ENCODE measurements around the gene CEP20. TPM values are rescaled to one million over a fixed set of nuclear protein-coding genes. Genes with fewer than 3 reads are reported as not detected.

The CEP20 gene
- polyA plus RNA-seq, 2 of the 4 experiments (the other 2 are of a cell fraction) = 58.7 to 97.5 TPM

DNA sequence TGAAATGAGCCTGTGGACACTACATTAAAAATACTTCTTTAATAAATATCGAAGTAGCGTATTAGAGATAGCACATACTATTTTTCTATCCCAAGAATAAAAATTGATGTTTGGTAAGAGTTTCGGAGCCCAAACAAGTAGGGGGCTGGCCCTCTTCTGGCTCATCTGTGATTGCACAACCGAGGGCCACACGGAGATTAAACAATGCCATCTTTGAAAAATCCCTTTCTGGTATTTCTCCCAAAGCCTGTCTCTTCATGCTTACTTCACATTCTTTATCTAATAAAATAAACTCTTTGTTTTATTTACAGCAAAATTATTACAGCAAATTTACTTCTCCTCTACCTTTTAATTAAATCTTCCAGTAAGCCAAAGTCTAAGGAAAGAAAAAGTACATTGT is 22.0 kb downstream of the CEP20 start:
- no peaks in the 10 kb centered on the region for H3K9me3 ChIP-seq
- CTCF ChIA-PET = interaction anchor here (0.6 to 5.1 kb wide), 2 partner anchors 8 to 19 kb away, joined by 3 to 21 read pairs; no protein-coding TSS in a partner anchor
- DNase-seq (ENCODE audit: low read depth in 1 of 2, low spot score in 1 of 2) (no peak), FAIRE-seq (no peak), ATAC-seq (no peak)
- TF ChIP-seq MAZ (IDR thresholded peaks at IDR 0.05; ENCODE audit: borderline replicate concordance, low read depth, low read length) = no peak
- TF ChIP-seq CEBPB (IDR thresholded peaks at IDR 0.05) = peak in 1 of 2 experiments; percentile 68; a peak in 3 of 4 replicates
- H3K4me2 ChIP-seq = no peak overlapping the region
- no peaks in the 10 kb centered on the region for H3K4me1 ChIP-seq
- POLR2A ChIA-PET = no interaction called here
- no peak overlapping the region for H3K27ac ChIP-seq
- WGBS (ENCODE audit: missing lambda C conversion rate) = 88% methylated on average over 5 of the region's 5 CpGs
- H3K4me3 ChIP-seq = no peak overlapping the region

DNA sequence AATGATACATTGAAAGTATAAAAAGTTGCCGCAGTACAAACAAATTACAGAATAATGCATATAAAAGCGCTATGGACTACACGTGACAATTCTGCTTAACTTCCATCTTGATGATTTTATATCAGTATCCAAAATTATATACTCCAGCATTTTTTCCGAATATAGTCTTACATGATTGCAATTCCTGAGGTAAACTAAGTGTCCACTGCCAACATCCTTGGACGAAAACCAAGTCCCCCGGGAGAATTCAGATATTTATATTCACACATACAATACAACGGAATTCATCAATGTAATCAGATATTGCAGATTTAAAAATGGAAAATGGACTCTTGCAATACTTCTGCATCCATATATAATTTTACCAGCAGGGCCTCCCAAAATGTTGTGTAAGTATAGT is 22.7 kb downstream of the CEP20 start:
- DNase-seq (ENCODE audit: low read depth in 1 of 2, low spot score in 1 of 2) (no peak), ATAC-seq (no peak), FAIRE-seq (no peak)
- Histone ChIP-seq H3K27ac (no peak overlapping the region), H3K4me1 (no peaks in the 10 kb centered on the region), H3K4me3 (no peak overlapping the region), H3K4me2 (no peak overlapping the region), H3K9me3 (no peaks in the 10 kb centered on the region)
- POLR2A ChIA-PET = no interaction called here
- no peak for TF ChIP-seq HDAC2 (IDR thresholded peaks at IDR 0.05)
- no peak for TF ChIP-seq HOXB13 (CRISPR knock-in tag; IDR thresholded peaks at IDR 0.05; ENCODE audit: low read depth)
- no peak for TF ChIP-seq HOXB5 (CRISPR knock-in tag; IDR thresholded peaks at IDR 0.05)
- TF ChIP-seq, protein P1, sequence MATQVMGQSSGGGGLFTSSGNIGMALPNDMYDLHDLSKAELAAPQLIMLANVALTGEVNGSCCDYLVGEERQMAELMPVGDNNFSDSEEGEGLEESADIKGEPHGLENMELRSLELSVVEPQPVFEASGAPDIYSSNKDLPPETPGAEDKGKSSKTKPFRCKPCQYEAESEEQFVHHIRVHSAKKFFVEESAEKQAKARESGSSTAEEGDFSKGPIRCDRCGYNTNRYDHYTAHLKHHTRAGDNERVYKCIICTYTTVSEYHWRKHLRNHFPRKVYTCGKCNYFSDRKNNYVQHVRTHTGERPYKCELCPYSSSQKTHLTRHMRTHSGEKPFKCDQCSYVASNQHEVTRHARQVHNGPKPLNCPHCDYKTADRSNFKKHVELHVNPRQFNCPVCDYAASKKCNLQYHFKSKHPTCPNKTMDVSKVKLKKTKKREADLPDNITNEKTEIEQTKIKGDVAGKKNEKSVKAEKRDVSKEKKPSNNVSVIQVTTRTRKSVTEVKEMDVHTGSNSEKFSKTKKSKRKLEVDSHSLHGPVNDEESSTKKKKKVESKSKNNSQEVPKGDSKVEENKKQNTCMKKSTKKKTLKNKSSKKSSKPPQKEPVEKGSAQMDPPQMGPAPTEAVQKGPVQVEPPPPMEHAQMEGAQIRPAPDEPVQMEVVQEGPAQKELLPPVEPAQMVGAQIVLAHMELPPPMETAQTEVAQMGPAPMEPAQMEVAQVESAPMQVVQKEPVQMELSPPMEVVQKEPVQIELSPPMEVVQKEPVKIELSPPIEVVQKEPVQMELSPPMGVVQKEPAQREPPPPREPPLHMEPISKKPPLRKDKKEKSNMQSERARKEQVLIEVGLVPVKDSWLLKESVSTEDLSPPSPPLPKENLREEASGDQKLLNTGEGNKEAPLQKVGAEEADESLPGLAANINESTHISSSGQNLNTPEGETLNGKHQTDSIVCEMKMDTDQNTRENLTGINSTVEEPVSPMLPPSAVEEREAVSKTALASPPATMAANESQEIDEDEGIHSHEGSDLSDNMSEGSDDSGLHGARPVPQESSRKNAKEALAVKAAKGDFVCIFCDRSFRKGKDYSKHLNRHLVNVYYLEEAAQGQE (IDR thresholded peaks at IDR 0.05) = no peak
- TF ChIP-seq, protein P2, sequence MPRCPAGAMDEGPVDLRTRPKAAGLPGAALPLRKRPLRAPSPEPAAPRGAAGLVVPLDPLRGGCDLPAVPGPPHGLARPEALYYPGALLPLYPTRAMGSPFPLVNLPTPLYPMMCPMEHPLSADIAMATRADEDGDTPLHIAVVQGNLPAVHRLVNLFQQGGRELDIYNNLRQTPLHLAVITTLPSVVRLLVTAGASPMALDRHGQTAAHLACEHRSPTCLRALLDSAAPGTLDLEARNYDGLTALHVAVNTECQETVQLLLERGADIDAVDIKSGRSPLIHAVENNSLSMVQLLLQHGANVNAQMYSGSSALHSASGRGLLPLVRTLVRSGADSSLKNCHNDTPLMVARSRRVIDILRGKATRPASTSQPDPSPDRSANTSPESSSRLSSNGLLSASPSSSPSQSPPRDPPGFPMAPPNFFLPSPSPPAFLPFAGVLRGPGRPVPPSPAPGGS (IDR thresholded peaks at IDR 0.05) = no peak
- TF ChIP-seq, protein P3, sequence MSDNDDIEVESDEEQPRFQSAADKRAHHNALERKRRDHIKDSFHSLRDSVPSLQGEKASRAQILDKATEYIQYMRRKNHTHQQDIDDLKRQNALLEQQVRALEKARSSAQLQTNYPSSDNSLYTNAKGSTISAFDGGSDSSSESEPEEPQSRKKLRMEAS (IDR thresholded peaks at IDR 0.05) = no peak
- TF ChIP-seq, protein P4, sequence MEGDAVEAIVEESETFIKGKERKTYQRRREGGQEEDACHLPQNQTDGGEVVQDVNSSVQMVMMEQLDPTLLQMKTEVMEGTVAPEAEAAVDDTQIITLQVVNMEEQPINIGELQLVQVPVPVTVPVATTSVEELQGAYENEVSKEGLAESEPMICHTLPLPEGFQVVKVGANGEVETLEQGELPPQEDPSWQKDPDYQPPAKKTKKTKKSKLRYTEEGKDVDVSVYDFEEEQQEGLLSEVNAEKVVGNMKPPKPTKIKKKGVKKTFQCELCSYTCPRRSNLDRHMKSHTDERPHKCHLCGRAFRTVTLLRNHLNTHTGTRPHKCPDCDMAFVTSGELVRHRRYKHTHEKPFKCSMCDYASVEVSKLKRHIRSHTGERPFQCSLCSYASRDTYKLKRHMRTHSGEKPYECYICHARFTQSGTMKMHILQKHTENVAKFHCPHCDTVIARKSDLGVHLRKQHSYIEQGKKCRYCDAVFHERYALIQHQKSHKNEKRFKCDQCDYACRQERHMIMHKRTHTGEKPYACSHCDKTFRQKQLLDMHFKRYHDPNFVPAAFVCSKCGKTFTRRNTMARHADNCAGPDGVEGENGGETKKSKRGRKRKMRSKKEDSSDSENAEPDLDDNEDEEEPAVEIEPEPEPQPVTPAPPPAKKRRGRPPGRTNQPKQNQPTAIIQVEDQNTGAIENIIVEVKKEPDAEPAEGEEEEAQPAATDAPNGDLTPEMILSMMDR (IDR thresholded peaks at IDR 0.05) = no peak
- no peak for TF ChIP-seq RCOR1 (IDR thresholded peaks at IDR 0.05; ENCODE audit: low read depth, low read length)
- TF ChIP-seq HOXA7 (CRISPR knock-in tag; IDR thresholded peaks at IDR 0.05) = no peak
- TF ChIP-seq CBX8 (IDR thresholded peaks at IDR 0.05) = no peak
- no peak for TF ChIP-seq MAFK (IDR thresholded peaks at IDR 0.05; ENCODE audit: partially characterized antibody)
- no peak for TF ChIP-seq FOSL2 (IDR thresholded peaks at IDR 0.05)
- TF ChIP-seq FOSL2 (CRISPR knock-in tag; IDR thresholded peaks at IDR 0.05) = no peak
- TF ChIP-seq MAZ (IDR thresholded peaks at IDR 0.05; ENCODE audit: borderline replicate concordance, low read depth, low read length) = no peak
- TF ChIP-seq, protein P5, sequence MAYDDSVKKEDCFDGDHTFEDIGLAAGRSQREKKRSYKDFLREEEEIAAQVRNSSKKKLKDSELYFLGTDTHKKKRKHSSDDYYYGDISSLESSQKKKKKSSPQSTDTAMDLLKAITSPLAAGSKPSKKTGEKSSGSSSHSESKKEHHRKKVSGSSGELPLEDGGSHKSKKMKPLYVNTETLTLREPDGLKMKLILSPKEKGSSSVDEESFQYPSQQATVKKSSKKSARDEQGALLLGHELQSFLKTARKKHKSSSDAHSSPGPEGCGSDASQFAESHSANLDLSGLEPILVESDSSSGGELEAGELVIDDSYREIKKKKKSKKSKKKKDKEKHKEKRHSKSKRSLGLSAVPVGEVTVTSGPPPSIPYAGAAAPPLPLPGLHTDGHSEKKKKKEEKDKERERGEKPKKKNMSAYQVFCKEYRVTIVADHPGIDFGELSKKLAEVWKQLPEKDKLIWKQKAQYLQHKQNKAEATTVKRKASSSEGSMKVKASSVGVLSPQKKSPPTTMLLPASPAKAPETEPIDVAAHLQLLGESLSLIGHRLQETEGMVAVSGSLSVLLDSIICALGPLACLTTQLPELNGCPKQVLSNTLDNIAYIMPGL (CRISPR knock-in tag; IDR thresholded peaks at IDR 0.05; ENCODE audit: borderline replicate concordance) = no peak
- WGBS (ENCODE audit: missing lambda C conversion rate) = 91% methylated on average over 7 of the region's 7 CpGs
- CTCF ChIA-PET = interaction anchor here (5.1 kb wide), 1 partner anchor 9 kb away, joined by 21 read pairs; no protein-coding TSS in a partner anchor

Data from A549 (cell line).